NCI-H526 treated with DMSO at 0.1 percent for 48 hours (cell line): ENCODE measurements around the gene ACP7.
"Not testable (repeated sequence)": the region's sequence is repeated elsewhere in the genome, so short reads cannot be mapped to it uniquely, and the experiment has no call there.

Experiments
- DNase-seq: peaks from one replicate; lab custom pipeline; 2025; lab: John Stamatoyannopoulos, UW

Gene ACP7

GRCh38 chr19:39083983-39084731 lies at the start of gene ACP7:
ACP7 (plus strand) TSS chr19:39084368; CDS start chr19:39085270, 902 bp downstream.
- DNase-seq = no peak

GRCh38 chr19:39036581-39036980 lies 47.6 kb upstream of the ACP7 start:
- no peak for DNase-seq

- DNase-seq = no peak
Observed at GRCh38 chr19:39037194-39037593, 47.0 kb upstream of the ACP7 start.

- DNase-seq = peak; percentile 23
Observed at GRCh38 chr19:39038098-39038497, 46.1 kb upstream of the ACP7 start.

GRCh38 chr19:39045506-39045905 lies 38.7 kb upstream of the ACP7 start:
- no peak for DNase-seq

GRCh38 chr19:39046037-39046821 lies 37.9 kb upstream of the ACP7 start:
- DNase-seq = peak; percentile 46

- DNase-seq = no peak
Observed at GRCh38 chr19:39047073-39047472, 37.1 kb upstream of the ACP7 start.

GRCh38 chr19:39052243-39052746 lies 31.9 kb upstream of the ACP7 start:
- peak; percentile 22 for DNase-seq

GRCh38 chr19:39052846-39053245 lies 31.3 kb upstream of the ACP7 start:
- DNase-seq = no peak

GRCh38 chr19:39053276-39054090 lies 30.7 kb upstream of the ACP7 start:
- no peak for DNase-seq

GRCh38 chr19:39054091-39054470 lies 30.1 kb upstream of the ACP7 start:
- no peak for DNase-seq

- no peak for DNase-seq
Observed at GRCh38 chr19:39057615-39058014, 26.6 kb upstream of the ACP7 start.

- no peak for DNase-seq
Observed at GRCh38 chr19:39059302-39059701, 24.9 kb upstream of the ACP7 start.

- DNase-seq = no peak
Observed at GRCh38 chr19:39060171-39060570, 24.0 kb upstream of the ACP7 start.

GRCh38 chr19:39064405-39064804 lies 19.8 kb upstream of the ACP7 start:
- no peak for DNase-seq

GRCh38 chr19:39065928-39066327 lies 18.2 kb upstream of the ACP7 start:
- no peak for DNase-seq

- no peak for DNase-seq
Observed at GRCh38 chr19:39067104-39067503, 17.1 kb upstream of the ACP7 start.

- DNase-seq = not testable (repeated sequence)
Observed at GRCh38 chr19:39068259-39068658, 15.9 kb upstream of the ACP7 start.

- no peak for DNase-seq
Observed at GRCh38 chr19:39070888-39071287, 13.3 kb upstream of the ACP7 start.

GRCh38 chr19:39074205-39074692 lies 9.9 kb upstream of the ACP7 start:
- no peak for DNase-seq

- no peak for DNase-seq
Observed at GRCh38 chr19:39074942-39075341, 9.2 kb upstream of the ACP7 start.

GRCh38 chr19:39077323-39077722 lies 6.8 kb upstream of the ACP7 start:
- DNase-seq = no peak
